T-cell (primary cell): ENCODE measurements around the gene SLAMF6. TPM values are rescaled to one million over a fixed set of nuclear protein-coding genes. Genes with fewer than 3 reads are reported as not detected.
"Not testable (repeated sequence)": the region's sequence is repeated elsewhere in the genome, so short reads cannot be mapped to it uniquely, and the experiment has no call there.

Source experiments
- ATAC-seq, 4 experiments: fragments of 200-7000 bp in 3 of 4; fragments of 150-1000 bp in 1 of 4; cut with Tn5 transposase; replicated peaks in 1 of 4; 1 replicate in 3 of 4; 2 replicates in 1 of 4; pipeline ENCODE4 v1.10.0; 2021; ENCODE audit warnings: moderate library complexity in 3 of 4, mild to moderate bottlenecking in 2 of 4, moderate number of reproducible peaks in 1 of 4
- CTCF ChIA-PET, 2 donors: fragments of 300-600 bp; sonication (Branson Sonifier 250); formaldehyde crosslinking; loops; one replicate each; lab custom pipeline; 2022; ENCODE audit warnings: antibody characterized with exemption in 2 of 2; lab: Charles Lee
- POLR2A ChIA-PET, 2 donors: fragments of 300-600 bp; sonication (Branson Sonifier 250); formaldehyde crosslinking; loops; one replicate each; lab custom pipeline; 2022; ENCODE audit warnings: antibody characterized with exemption in 2 of 2; lab: Charles Lee
- DNase-seq, 35 experiments: peaks; one replicate each; pipeline versions ENCODE4 v3.0.0 to v3.0.0-alpha.2; 2013 to 2023
- H3K27ac ChIP-seq: one replicate; pipeline ENCODE4 v1.5.1; 2013; ENCODE audit warnings: low read length
- H3K27me3 ChIP-seq, 2 experiments: replicated peaks in 1 of 2; 1 replicate in 1 of 2; 2 replicates in 1 of 2; pipeline versions ENCODE4 v1.6.1 to v1.7.0; 2013; ENCODE audit warnings: low read length in 1 of 2, mixed read lengths in 1 of 2; ENCODE audit not compliant: control insufficient read depth in 2 of 2, insufficient read depth in 2 of 2; ENCODE audit errors: extremely low read depth in 1 of 2
- H3K36me3 ChIP-seq, 2 donors: 1 replicate in 1 of 2; 2 replicates in 1 of 2; pipeline versions ENCODE4 v1.6.1 to v1.7.0; 2013; ENCODE audit warnings: low read length in 1 of 2; ENCODE audit not compliant: control insufficient read depth in 2 of 2, insufficient read depth in 1 of 2; ENCODE audit errors: extremely low read depth in 1 of 2
- H3K4me1 ChIP-seq, 2 experiments: 1 replicate in 1 of 2; 2 replicates in 1 of 2; pipeline versions ENCODE4 v1.6.1 to v1.7.0; 2013; ENCODE audit warnings: low read length in 2 of 2, mixed read lengths in 1 of 2; ENCODE audit not compliant: insufficient read depth in 2 of 2, control insufficient read depth in 1 of 2; ENCODE audit errors: extremely low read depth in 1 of 2
- H3K4me3 ChIP-seq, 2 donors: 1 replicate in 1 of 2; 2 replicates in 1 of 2; pipeline versions ENCODE4 v1.5.1 to v1.7.0; 2013; ENCODE audit warnings: mild to moderate bottlenecking in 2 of 2, low read length in 1 of 2, moderate library complexity in 1 of 2; ENCODE audit not compliant: control insufficient read depth in 1 of 2; ENCODE audit errors: extremely low read depth in 1 of 2
- H3K9me3 ChIP-seq: 2 replicates; pipeline ENCODE4 v1.7.0; 2013
- H3K27ac Mint-ChIP-seq, 2 donors: one replicate each; pipeline ENCODE4 v1.8.0; 2020 to 2021; ENCODE audit warnings: mild to moderate bottlenecking in 2 of 2, mixed read lengths in 2 of 2
- H3K27me3 Mint-ChIP-seq, 2 donors: one replicate each; pipeline ENCODE4 v1.8.0; 2021 to 2022; ENCODE audit warnings: mixed read lengths in 2 of 2
- H3K36me3 Mint-ChIP-seq: one replicate; pipeline ENCODE4 v1.8.0; 2021; ENCODE audit warnings: mixed read lengths
- H3K4me1 Mint-ChIP-seq, 3 donors: one replicate each; pipeline ENCODE4 v1.8.0; 2020 to 2022; ENCODE audit warnings: mixed read lengths in 3 of 3, mild to moderate bottlenecking in 1 of 3
- H3K4me3 Mint-ChIP-seq, 3 donors: one replicate each; pipeline ENCODE4 v1.8.0; 2020 to 2022; ENCODE audit warnings: mild to moderate bottlenecking in 3 of 3, mixed read lengths in 3 of 3, moderate library complexity in 3 of 3
- H3K9me3 Mint-ChIP-seq, 3 donors: one replicate each; pipeline ENCODE4 v1.8.0; 2020 to 2022; ENCODE audit warnings: mixed read lengths in 3 of 3
- WGBS: methylation state at CpG from one replicate; pipeline ENCODE4 v1.1.5; 2013; ENCODE audit warnings: missing lambda C conversion rate; ENCODE audit not compliant: insufficient coverage; 5-methylcytosine and 5-hydroxymethylcytosine counted together
- total RNA-seq, 35 experiments: library from RNA in 6 of 35; stranded (reverse) in 6 of 35; fragments of 120-200 nt in 1 of 35; gene quantifications; one replicate each; pipeline versions ENCODE4 v1.2.1 to v1.2.4 and lab custom pipeline; 2013 to 2026

SLAMF6 gene
- total RNA-seq, 5 donors from 2014 or later (not counting 1 experiment from before 2014, with no cell fraction given): 39.9 to 53.0 (median 47.3) TPM

GRCh38 chr1:160538985-160539651, 16.1 kb upstream of the SLAMF6 start:
- Mint-ChIP-seq H3K4me1 (peaks cover 47 to 50% (median 50%) of the 10 kb centered on the region in 3 donors), H3K27ac (peak overlapping the region; percentile 96 to 98), H3K27me3 (no peaks in the 10 kb centered on the region), H3K4me3 (peak overlapping the region in 1 of 3 donors; percentile 58), H3K36me3 (peaks cover 16% of the 10 kb centered on the region), H3K9me3 (peaks cover 4 to 17% (median 10%) of the 10 kb centered on the region in 3 donors)
- no peaks in the 10 kb centered on the region for H3K9me3 ChIP-seq
- H3K36me3 ChIP-seq: no peaks in the 10 kb centered on the region
- ChIA-PET POLR2A (interaction anchor here in 1 of 2 donors (0.6 kb wide), 1 partner anchor 313 kb away, joined by 6 read pairs; no protein-coding TSS in a partner anchor), CTCF (interaction anchor here in 1 of 2 donors (0.6 to 2.0 kb wide), 3 partner anchors 17 to 70 kb away, joined by 3 to 5 read pairs (median 3); no protein-coding TSS in a partner anchor)
- H3K4me1 ChIP-seq: peaks cover 30 to 38% of the 10 kb centered on the region in 2 experiments
- WGBS: 87% methylated on average over 3 of the region's 5 CpGs
- H3K27ac ChIP-seq: peak overlapping the region; percentile 71
- DNase-seq: no peak
- H3K4me3 ChIP-seq: no peak overlapping the region
- no peaks in the 10 kb centered on the region for H3K27me3 ChIP-seq
- ATAC-seq: no peak

GRCh38 chr1:160537714-160538665, 14.9 kb upstream of the SLAMF6 start:
- Mint-ChIP-seq H3K4me3 (peak overlapping the region in 1 of 3 donors; percentile 58), H3K27ac (peak overlapping the region in 1 of 2 donors; percentile 22), H3K27me3 (no peaks in the 10 kb centered on the region), H3K9me3 (peaks cover 4 to 17% (median 10%) of the 10 kb centered on the region in 3 donors), H3K36me3 (peaks cover 14% of the 10 kb centered on the region), H3K4me1 (peaks cover 42 to 45% (median 44%) of the 10 kb centered on the region in 3 donors)
- Histone ChIP-seq H3K4me1 (peaks cover 30 to 34% of the 10 kb centered on the region in 2 experiments), H3K9me3 (no peaks in the 10 kb centered on the region), H3K4me3 (no peak overlapping the region), H3K27ac (peak overlapping the region; percentile 71), H3K27me3 (no peaks in the 10 kb centered on the region), H3K36me3 (no peaks in the 10 kb centered on the region)
- POLR2A ChIA-PET: no interaction called here
- CTCF ChIA-PET: no interaction called here
- ATAC-seq (no peak), DNase-seq (no peak)
- 100% methylated on average over 1 of the region's 8 CpGs for WGBS

GRCh38 chr1:160534823-160535605, 12.0 kb upstream of the SLAMF6 start:
- Histone ChIP-seq H3K9me3 (no peaks in the 10 kb centered on the region), H3K4me3 (no peak overlapping the region), H3K27ac (no peak overlapping the region), H3K27me3 (no peaks in the 10 kb centered on the region), H3K4me1 (peaks cover 16 to 17% of the 10 kb centered on the region in 2 experiments), H3K36me3 (no peaks in the 10 kb centered on the region)
- no peak for ATAC-seq
- Mint-ChIP-seq H3K27me3 (no peaks in the 10 kb centered on the region), H3K36me3 (peaks cover 14% of the 10 kb centered on the region), H3K4me1 (peaks cover 18 to 22% (median 18%) of the 10 kb centered on the region in 3 donors), H3K27ac (no peak overlapping the region), H3K4me3 (no peak overlapping the region), H3K9me3 (peaks cover 4 to 17% (median 10%) of the 10 kb centered on the region in 3 donors)
- ChIA-PET POLR2A (interaction anchor here in 1 of 2 donors (0.6 to 1.0 kb wide), 2 partner anchors 68 to 302 kb away, joined by 3 to 8 read pairs; no protein-coding TSS in a partner anchor), CTCF (interaction anchor here in 1 of 2 donors (0.6 kb wide), 1 partner anchor 1212 kb away, joined by 3 read pairs; no protein-coding TSS in a partner anchor)
- DNase-seq: no peak
- no CpG with 5 or more reads among the region's 3 CpGs for WGBS

GRCh38 chr1:160532557-160532813, 9.4 kb upstream of the SLAMF6 start:
- Mint-ChIP-seq H3K36me3 (peaks cover 27% of the 10 kb centered on the region), H3K9me3 (peaks cover 9 to 34% (median 19%) of the 10 kb centered on the region in 3 donors), H3K4me1 (peaks cover 13 to 25% (median 16%) of the 10 kb centered on the region in 3 donors)
- WGBS: 95% methylated on average over 4 of the region's 5 CpGs
- H3K4me3 ChIP-seq, H3K27ac Mint-ChIP-seq, H3K27me3 Mint-ChIP-seq, H3K9me3 ChIP-seq, DNase-seq, POLR2A ChIA-PET, H3K36me3 ChIP-seq, H3K27ac ChIP-seq, H3K4me3 Mint-ChIP-seq, H3K27me3 ChIP-seq, CTCF ChIA-PET, ATAC-seq: not testable (repeated sequence)
- peaks cover 2 to 13% of the 10 kb centered on the region in 2 experiments for H3K4me1 ChIP-seq

GRCh38 chr1:160531809-160532556, 8.9 kb upstream of the SLAMF6 start:
- H3K36me3 ChIP-seq, H3K4me3 Mint-ChIP-seq, DNase-seq, H3K27ac ChIP-seq, H3K4me3 ChIP-seq, H3K9me3 ChIP-seq, H3K27ac Mint-ChIP-seq, CTCF ChIA-PET, H3K27me3 Mint-ChIP-seq, ATAC-seq, POLR2A ChIA-PET, H3K27me3 ChIP-seq: not testable (repeated sequence)
- Mint-ChIP-seq H3K36me3 (peaks cover 31% of the 10 kb centered on the region), H3K9me3 (peaks cover 11 to 39% (median 23%) of the 10 kb centered on the region in 3 donors), H3K4me1 (peaks cover 13 to 28% (median 18%) of the 10 kb centered on the region in 3 donors)
- WGBS: 97% methylated on average over 16 of the region's 29 CpGs
- H3K4me1 ChIP-seq: peaks cover 2 to 13% of the 10 kb centered on the region in 2 experiments
